ENCODE data around the gene PCNT.

PCNT gene

DNA sequence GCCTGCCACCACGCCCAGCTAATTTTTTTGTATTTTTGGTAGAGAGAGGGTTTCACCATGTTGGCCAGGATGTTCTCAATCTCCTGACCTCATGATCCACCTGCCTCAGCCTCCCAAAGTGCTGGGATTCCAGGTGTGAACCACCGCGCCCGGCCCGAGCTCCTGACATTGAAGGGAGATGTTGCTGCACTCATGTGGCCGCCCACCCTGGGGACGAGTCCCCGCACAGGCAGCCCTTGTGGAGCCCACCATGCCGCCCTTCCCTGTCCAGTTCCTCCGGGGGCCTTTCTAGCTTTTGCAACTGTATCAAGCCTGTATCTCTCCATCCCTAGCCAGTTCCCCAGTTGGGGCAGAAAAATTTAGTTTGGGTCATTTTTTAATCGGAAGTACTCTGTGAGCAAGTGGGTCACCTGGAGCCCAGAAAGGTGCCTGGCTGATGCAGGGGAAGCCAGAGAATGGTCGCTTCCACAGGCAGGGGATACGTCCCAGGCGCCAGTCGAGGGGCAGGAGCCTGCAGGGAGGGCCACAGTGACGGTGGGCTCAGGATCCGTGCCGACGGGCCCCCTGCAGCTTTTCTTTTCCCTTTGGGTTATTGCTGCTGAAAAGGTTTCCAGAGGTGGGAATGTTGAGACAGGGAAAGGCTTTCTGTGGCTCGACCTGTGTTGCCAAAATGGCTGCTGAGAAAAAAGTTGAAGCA, 20.4 kb downstream of the PCNT start:
- DNase-seq = no peak

DNA sequence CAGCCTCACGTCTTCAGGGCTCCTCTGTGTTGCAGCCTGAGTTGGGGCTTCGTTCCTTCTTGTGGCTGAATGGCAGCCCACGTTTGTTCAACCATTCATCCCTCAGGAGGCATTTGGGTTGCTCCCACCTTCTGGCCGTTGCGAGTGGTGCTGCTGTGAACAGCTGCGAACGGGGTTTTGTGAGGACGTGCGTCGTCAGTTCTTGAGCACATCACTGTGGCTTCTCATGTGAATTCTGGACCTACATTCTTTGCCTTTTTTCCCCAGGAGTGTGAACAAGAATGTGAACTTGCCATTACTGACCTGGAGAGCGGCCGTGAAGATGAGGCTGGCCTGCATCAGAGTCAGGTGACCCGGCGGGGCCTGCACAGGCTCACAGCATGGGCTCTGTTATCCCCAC, 21.9 kb downstream of the PCNT start:
- DNase-seq = no peak

DNA sequence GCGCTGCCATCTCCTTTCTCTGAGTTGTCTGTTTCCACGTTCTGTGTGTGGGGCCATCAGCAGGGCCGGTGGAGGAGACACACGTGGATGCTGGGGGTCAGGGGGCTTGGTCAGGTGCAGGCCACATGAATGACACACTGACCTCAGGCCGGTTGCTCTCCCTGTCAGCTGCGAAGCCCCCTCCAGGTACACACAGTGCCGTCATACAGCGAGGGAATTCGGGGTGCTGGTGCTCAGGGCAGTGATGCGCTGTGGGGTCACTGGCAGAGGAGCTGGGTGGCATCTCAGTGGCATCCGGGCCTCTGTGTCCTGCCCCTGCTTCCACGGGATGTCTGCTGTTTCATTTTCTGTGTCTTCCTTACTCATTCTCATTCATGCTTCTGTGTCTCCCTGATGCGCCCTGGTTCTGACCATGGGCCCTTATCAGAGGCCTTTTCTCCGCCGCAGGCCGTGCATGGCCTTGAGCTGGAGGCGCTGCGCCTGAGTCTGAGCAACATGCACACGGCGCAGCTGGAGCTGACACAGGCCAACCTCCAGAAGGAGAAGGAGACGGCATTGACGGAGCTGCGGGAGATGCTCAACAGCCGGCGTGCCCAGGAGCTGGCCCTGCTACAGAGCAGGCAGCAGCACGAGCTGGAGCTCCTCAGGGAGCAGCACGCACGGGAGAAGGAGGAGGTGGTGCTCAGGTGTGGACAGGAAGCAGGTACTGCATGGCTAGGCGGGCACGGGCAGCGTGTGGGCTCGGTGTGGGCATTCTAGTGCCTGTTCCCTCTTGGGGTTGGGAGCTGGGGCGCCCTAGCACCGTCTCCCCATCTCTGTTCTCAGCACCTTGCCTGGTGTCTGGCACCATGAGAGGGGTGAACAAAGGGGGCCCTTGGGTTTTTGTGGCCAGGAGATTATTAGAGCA, 22.6 kb downstream of the PCNT start:
- no peak for DNase-seq

DNA sequence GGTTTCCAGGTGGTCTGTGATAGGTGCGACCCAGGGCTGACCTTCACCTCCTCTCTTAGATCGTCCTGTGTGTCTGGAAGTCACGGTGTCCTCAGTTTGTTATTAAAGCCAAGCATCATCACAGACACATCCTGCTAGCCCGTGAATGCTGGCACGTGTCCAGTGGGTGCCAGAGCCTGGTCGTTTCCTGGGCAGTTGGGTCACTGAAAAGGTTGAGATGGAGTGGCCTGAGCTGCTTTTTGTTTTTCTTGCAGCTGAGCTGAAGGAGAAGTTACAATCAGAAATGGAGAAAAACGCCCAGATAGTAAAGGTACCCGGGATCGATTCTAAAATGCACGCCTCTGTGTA, 23.2 kb downstream of the PCNT start:
- no peak for DNase-seq

DNA sequence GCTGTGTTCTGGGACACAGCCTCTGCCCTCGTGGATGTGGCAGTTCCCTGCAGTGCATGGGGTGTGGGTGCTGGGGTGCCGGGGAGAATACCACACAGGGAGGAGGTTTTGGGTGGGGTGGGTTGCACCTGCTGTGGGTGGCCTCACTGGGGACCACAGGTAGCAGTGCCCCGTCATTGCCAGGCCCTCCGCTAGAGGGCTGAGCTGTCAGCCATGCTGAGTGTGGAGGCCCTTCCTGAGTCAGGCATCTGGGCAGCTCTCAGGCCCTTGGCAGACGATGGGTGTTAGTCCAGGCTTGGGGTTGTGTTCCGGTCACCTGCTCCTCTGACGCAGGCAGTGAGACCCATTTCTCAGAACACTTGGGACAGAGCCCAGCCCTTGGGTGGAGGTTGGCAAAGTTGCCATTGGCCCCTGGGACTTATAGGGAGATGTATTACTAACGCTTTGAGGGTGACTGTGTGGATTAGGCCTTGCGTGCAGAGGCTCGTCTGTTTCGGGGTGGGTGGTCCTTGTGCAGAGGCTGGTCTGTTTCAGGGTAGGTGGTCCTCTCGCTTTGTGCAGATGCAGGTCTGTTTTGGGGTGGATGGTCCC, 23.9 kb downstream of the PCNT start:
- no peak for DNase-seq

DNA sequence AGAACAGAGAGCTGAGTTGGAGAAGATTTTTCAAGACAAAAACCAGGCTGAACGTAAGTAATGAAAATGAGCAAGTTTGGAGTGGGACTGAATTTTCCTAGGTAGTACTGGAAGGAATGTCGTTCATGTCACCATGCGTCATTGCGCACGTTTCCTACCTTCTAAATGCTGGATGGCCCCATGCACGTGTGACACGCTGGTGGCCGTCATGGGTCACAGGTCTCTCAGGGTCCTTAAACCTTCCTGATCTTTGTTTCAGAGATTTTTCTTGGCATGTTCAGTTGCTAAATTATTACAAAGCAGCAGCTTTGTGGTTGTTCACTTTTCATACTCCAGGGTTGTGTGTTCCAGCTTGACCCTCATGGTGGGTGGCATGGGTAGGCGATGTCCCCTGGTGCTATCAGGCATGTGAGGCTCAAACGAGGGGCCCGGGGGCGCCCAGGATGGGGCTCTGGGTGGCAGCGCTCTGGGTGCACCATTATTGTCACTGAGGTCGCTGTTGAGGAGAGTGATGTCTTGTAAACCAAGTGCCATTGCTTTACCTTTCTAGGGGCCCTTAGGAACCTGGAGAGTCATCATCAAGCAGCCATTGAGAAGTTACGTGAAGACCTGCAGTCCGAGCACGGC, 25.3 kb downstream of the PCNT start:
- no peak for DNase-seq

DNA sequence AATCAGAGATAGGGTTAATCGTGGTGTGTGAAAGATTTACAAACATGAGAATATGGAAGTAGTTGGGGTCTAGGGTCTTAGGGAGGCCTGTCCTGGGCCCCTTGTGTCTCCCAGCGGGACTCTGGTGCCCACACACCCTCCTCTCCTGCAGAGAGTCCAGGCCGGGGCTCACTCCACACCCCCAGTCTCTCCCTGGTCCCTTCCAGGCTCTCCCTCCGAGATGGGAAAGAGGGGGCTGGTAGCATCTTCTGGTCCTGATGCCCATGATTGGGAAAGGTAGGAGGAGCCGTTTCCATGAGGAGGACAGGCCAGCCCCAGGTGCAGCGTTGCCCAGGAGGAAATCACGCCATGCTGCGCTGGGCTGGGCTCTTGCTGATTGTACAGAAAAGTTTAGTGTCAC, 26.6 kb downstream of the PCNT start:
- no peak for DNase-seq

DNA sequence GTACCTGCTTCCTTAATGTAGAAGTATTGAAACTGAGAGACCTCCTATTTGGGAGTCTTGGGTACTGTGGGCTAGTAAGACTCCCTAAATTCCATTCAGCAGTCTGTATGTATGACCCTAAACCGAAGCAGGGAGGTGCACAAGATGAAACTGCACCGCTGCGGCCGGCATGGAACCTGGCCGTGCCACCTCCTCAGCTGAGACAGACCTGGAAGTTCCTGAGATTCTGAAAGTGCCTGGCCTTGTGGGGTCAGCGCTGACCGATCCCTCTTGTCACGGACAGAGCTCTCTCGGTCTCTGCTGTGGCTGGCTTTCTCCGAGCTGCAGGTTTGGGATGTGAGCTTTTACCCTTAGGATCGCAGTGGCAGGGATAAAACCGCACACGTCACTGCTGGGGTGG, 27.0 kb downstream of the PCNT start:
- DNase-seq = no peak

DNA sequence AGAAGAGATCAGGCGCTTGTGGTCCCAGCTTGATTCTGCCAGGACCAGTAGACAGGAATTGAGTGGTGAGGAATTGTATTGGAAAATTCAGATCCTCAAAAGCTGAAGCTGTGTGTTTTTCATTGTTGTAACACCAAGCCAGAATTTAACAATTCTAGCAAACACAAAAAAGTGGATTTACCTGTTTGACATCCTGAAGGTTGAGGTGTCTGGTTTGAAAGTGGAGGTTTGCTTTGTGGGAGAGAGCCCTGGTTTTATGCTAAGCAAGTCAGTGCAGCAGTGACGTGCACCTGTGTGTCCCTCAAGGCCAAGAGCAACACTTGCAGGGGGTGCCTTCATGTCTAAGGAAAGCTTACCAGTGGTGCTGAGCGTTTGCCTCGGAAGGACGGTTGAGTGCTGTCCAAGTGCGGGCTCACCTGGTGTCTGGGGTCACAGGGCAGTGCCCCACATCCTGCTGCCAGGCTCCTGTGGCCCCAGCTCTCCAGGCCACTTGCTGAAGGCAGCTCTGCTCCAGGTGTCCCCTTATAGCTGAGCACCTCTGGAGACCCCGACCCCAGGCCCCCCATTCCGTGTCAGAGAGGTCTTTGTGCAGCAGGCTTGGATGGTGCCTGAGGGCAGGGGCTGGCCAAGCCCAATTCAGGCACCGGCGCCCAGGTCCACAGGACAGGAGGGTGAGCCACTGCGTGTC, 27.7 kb downstream of the PCNT start:
- no peak for DNase-seq

DNA sequence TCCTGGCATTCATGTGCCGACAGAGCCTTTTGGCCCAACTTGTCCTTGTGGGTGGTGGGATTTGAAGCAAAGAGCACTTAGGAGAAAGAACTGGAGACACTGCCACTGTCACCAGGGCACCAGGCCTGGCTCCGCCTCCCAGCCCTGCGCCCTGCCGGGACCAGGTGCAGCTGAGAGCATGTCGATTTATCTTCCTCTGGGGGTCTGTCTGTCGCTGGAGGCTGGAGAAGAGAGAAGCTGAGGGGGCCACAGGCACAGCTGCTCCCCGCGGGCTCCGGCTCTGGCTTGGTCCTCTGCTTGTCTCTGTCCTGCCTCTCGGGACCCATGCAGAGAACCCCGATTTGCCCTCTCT, 28.2 kb downstream of the PCNT start:
- no peak for DNase-seq

DNA sequence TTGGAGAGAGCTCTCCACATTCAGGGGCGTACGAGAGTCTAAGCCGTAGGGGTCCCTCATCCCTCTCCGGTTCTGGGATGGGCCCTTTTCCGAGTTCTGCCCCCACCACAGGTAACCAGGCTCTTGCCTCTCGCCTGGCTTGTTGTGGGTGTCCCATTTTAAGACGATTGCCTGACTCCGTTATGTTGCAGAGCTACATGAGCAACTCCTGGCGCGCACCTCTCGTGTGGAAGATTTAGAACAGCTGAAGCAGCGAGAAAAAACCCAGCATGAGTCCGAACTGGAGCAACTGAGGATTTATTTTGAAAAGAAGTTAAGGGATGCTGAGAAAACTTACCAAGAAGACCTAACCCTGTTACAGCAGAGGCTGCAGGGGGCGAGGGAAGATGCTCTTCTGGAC, 29.0 kb downstream of the PCNT start:
- no peak for DNase-seq

DNA sequence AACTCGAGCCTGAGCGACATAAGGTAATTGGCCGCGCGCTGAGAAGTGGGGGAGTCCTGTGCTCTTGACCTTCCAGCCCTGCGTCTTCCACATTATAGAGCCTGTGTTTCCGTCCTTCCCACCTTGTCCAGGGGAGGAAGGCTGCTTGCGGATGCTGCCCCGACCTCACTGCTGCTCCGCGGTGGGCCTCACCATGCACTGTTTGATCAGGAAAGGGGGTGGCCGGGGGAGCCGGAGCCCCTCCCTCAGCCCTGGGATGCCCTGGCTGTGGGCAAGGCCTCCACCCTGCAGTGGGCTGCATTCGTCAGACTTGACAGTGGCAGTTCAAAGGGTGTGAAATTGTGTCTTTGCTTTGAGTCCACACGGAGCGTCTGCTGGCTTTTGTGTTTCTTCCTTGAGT, 30.1 kb downstream of the PCNT start:
- no peak for DNase-seq

DNA sequence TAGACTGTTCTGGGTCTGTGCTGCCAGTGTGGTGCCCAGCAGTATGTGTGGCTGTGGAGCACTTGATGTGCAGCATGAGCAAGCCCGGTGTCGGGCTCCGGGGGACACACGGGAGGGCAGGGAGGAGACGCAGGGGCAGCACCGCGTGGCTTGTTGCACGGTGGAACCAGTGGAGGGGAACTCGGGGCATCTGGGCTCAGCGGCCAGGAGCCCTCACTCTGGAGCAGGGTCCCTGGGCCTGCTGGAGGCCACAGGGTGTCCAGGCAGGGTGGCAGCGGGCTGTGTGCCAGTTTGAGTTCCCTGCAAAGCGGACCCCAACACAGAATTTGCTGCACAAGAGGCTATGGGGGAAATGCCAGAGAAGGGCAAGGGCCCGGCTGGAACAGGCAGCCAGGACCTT, 30.6 kb downstream of the PCNT start:
- DNase-seq = no peak

DNA sequence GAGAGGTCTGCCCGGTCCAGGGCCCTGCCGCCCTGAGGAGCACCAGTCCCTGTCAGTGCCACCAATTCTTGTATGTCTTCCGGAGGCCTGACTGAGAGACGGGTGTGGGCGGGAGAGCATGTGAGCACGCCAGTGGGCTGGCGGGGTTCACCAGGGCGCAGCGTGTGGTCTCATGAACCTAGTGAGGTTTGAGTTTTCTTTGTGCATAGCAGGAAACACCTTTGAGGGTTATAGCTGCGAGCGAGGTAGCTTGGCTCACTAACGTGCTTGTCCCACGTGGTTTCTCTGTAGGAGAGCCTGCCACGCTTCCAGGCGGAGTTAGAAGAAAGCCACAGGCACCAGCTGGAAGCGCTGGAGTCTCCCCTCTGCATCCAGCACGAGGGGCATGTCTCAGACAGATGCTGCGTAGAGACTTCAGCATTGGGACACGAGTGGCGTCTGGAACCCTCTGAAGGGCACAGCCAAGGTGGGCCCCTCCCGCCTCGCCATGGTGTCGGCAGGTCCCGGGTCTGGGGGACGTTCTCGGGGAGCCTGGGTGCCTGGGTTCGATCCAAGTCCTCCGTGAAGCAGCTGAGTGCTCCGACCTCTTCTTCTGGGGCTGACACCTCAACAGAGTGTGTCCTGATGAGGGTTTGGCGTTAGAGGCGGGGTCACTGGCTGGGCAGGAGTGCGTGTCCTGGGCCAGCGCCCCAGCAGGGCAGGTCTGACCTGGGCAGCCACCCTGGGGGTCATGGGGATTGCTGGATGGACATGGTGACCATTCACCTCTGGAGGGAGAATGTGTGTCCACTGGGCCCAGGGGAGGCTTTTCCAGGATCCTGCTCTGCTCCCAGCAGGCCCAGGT, 31.4 kb downstream of the PCNT start:
- no peak for DNase-seq

DNA sequence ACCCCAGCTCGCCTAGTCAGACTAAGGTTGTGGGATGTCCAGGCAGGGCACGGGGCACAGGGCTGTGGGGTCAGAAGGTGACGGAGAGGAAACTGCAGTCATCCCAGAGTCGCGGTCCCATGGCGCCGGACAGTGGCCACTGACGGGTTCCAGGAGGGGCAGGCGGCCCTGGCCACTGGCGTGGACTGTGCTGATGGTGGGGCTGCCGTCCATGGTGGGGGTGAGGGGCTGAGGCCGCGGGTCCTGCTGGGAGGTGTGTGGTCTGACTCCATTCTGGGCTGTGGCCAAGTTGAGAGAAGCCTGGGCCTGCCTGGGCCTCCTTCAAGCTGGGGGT, 32.0 kb downstream of the PCNT start:
- no peak for DNase-seq

DNA sequence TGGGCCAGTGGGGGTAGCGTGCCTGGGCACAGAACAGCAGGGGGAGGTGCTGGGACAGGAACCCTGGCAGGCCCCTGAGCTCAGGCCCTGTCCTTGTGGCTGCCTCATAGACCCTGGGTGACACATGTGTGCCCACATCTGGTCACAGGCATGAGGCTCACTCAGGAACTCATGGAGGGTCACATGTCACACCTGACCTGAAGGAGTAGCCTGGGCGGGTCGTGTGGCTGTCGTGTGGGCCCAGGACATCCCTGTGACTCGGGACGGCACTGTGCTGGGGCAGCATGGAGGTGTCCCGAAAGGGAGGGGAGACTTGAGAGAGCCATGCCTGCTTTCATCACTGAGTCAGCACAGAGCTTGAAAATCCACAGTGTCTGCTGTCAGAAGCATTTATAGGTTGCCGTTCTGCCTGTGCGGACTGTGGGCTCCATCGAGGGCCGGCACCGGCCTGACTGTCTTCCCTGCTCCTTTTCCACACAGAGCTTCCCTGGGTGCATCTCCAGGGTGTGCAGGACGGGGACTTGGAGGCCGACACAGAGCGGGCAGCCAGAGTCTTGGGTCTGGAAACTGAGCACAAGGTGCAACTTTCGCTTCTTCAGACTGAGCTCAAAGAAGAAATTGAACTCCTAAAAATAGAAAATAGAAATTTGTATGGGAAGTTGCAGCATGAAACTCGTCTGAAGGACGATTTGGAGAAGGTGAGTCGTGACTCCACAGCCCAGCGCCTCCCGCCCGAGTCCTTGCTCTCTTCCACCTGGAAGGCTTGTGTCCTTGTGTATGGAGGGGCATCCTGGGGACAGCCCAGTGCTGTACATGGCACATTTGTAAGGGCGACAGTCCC, 32.8 kb downstream of the PCNT start:
- no peak for DNase-seq

DNA sequence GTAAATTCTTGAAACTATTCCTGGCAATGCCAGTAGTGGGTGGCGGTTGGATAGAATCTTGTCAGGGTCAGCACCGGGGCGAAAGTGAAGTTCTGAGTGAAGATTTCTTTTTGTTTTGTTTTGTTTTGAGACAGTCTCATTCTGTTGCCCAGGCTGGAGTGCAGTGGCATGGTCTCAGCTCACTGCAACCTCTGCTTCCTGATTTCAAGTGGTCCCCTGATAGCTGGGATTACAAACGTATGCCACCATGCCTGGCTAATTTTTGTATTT, 33.3 kb downstream of the PCNT start:
- no peak for DNase-seq

DNA sequence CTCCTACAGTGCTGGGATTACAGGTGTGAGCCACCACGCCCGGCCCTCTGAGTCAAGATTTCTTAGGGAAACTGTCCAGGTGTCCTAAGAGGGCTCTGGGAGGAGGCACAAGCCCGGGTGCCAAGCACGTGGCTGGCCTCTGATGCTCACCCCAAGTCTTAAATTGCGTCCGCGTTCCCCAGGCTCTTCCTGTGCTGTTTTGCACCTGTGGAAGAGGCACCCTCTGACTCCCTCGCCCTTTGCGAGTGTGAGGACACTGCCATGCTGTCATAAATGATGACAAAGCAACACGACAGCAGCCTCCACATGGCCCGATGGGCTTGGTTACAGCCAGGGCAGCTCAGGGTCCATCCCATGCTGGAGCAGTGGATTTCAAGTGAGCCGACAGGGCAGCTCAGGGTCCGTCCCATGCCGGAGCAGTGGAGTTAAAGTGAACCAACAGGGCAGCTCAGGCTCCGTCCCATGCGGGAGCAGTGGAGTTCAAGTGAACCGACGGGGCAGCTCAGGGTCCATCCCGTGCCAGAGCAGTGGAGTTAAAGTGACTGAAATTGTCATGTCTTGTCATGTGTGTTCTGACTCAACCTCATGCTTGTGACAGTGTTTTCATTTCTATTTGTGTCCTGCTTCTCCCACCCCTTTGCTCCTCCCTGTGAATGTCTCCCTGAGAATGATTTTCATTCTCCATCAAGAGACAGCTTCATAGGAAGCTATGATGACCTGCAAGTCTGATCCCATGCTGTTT, 33.9 kb downstream of the PCNT start:
- DNase-seq = no peak

DNA sequence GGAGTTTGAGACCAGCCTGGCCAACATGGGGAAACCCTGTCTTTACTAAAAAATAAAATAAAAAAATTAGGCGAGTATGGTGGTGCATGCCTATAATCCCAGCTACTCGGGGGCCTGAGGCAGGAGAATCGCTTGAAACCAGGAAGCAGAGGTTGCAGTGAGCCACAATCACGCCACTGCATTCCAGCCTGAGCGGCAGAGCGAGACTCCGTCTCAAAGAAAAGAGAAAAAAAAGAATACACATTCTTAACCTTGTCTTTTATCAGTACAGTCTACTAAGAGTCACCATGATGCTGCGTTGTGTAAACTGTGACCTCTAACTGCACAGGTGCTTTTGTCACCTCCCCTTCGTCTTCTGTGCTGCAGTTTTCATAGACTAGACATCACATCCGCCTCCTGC, 37.2 kb downstream of the PCNT start:
- DNase-seq = no peak

DNA sequence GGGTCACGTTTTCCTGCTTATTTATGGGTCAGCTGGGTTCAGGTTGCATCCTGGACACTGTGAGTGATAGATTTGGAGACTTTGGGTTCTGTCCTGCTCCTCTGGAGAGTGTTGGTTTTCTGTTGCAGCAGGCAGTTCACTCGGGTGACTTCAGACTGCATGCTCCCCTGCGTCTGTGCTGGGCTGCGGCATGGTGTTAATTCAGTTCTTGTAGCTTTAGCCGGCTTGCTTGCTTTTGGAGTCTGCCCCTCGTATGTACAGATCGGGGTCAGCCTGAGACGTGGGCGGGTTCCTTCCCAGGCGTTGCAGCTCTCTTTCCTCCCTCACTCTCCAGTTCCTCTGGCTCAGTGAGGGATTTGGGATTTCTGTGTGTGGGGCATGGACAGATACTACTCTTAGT, 38.0 kb downstream of the PCNT start:
- no peak for DNase-seq

DNA sequence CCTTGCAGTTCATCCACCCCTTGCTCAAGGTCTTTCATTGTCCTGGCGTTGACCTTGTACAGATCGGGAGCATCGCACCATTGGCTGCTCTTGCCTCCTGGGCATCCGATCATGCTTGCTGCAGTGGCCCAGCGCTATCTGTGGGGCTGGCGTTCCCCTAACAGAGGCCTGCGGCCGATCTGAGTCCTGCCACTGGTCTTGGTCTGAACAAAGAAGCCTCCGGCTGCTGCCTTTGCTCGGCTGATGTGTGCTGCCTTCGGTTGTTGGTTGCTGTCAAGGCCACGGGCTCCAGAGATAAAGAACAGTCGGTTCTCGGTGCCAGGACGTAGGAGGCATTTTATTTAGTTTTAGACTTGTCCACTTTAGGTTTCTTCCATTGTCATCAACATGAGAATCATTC, 39.0 kb downstream of the PCNT start:
- no peak for DNase-seq

Data from NCI-H69 (cell line).